CD4-positive, alpha-beta T cell treated with Interleukin-15 for 4 hours (primary cell): ENCODE data around the gene ATP11A.

Experiments used
- DNase-seq: peaks from one replicate; pipeline ENCODE4 v3.0.0-alpha.2; 2020; ENCODE audit warnings: low spot score

The ATP11A gene

GRCh38 chr13:112907871-112908331 is 218.1 kb downstream of the ATP11A start:
- no peak for DNase-seq

- DNase-seq, result no peak
Observed at GRCh38 chr13:112908342-112908741, 218.5 kb downstream of the ATP11A start.

GRCh38 chr13:112910016-112910415 is 220.2 kb downstream of the ATP11A start:
- DNase-seq, result no peak

- DNase-seq, result no peak
Observed at GRCh38 chr13:112910616-112911280, 220.9 kb downstream of the ATP11A start.

DNA sequence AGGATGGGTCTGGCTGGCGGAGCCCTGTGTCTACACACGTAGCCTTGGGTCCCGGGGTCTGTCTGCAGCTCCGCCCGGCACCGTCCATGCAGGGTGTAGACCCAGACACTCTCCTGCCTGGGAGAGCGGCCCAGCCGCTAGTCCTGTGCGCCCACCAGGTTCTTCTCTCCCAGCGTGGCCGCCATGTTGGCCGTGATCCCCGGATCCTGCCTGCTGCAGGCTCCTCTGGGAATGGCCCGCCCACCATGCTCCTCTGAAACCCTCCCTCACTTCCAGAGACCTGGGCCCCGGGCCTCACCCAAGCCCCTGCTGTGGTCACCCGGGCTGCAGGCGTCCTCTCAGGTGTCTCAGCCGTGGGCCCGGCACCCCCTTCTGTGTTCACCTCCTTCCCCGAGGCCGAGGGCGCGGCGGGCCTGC is 221.5 kb downstream of the ATP11A start:
- no peak for DNase-seq

- DNase-seq, result no peak
Observed at GRCh38 chr13:112911883-112912282, 222.0 kb downstream of the ATP11A start.

DNA sequence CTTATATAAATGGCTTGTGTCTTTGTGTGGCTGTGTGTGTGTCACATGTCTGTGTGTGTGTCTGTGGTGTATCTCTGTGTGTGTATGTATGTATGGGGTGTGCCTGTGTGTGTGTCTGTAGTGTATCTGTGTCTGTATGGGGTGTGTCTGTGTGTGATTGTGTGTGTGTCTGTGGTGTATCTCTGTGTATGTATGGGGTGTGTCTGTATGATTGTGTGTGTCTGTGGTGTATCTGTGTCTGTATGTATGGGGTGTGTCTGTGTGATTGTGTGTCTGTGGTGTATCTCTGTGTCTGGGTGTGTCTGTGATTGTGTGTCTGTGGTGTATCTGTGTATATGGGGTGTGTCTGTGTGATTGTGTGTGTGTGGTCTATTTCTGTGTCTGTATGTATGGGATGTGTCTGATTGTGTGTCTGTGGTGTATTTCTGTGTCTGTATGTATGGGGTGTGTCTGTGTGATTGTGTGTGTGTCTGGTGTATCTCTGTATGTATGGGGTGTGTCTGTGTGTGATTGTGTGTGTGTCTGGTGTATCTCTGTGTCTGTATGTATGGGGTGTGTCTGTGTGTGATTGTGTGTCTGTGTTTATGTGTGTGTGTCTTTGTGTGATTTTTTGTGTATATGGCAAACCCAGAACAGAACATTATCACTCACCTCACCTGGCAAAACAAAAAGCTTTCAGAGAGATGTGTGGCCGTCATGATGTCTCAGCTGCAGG is 223.0 kb downstream of the ATP11A start:
- no peak for DNase-seq

DNA sequence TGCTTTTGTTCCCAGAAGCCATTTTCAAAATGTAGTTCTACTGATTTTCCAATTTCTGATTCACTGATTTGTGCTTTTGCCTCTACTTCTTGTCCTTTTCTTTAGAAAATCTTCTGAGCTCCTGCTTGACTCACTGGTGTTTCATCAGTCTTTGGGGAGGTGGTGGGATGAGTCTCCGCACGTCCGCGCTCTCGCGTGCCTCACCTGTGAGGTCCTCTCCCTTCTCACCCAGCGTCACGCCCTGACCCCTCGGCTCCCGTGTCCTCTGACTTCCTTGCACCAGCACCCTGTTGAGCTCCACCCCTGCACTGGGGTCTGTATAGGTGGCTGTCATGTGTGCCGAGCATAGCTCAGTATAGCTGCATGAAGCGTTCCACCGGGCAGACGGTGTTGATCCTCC is 226.5 kb downstream of the ATP11A start:
- no peak for DNase-seq

GRCh38 chr13:112917056-112917664 is 227.3 kb downstream of the ATP11A start:
- DNase-seq, result no peak

- no peak for DNase-seq
Observed at GRCh38 chr13:112917737-112918136, 227.9 kb downstream of the ATP11A start.

- no peak for DNase-seq
Observed at GRCh38 chr13:112918266-112918665, 228.4 kb downstream of the ATP11A start.

DNA sequence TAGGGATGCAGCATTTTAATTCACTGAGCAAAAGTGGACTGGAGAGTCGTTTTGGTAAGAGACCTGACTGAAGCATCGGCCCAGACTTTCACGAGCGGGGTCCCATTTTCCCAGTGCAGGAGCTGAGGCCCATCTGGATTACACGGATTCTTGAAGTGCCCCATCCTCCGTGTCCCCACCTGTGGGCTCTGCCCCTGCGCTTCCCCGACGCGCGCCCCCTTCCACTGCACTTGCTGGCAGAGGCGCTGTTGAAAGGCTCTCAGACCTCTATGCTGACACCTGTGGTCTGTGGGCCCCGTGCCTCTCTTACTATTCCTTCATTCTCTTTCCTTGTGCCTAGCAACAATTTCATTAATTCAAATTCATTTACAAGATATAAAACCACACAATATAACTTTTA is 228.9 kb downstream of the ATP11A start:
- DNase-seq, result no peak

GRCh38 chr13:112923962-112924361 is 234.1 kb downstream of the ATP11A start:
- DNase-seq, result no peak

- no peak for DNase-seq
Observed at GRCh38 chr13:112924365-112924764, 234.5 kb downstream of the ATP11A start.

GRCh38 chr13:112926003-112926402 is 236.2 kb downstream of the ATP11A start:
- DNase-seq, result no peak

DNA sequence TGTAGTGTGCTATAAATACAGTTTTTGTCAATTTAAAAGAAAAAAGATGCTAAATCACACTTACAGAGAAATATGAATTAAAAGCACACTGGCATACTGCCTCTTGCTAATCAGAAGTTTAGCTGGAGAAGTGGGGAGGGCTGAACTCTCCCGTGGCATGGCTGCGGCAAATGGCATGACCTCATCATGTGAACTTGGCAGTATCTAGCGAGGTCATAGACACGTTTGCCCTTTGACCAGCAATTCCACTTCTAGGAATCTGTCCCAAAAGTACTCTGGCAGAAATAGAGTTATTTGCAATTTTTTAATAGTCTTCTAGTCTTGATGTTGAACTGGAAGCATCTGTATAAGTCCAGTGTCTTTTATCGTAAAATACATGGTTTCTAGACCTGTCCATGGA is 237.2 kb downstream of the ATP11A start:
- no peak for DNase-seq

GRCh38 chr13:112928020-112928971 is 238.5 kb downstream of the ATP11A start:
- DNase-seq, result no peak

DNA sequence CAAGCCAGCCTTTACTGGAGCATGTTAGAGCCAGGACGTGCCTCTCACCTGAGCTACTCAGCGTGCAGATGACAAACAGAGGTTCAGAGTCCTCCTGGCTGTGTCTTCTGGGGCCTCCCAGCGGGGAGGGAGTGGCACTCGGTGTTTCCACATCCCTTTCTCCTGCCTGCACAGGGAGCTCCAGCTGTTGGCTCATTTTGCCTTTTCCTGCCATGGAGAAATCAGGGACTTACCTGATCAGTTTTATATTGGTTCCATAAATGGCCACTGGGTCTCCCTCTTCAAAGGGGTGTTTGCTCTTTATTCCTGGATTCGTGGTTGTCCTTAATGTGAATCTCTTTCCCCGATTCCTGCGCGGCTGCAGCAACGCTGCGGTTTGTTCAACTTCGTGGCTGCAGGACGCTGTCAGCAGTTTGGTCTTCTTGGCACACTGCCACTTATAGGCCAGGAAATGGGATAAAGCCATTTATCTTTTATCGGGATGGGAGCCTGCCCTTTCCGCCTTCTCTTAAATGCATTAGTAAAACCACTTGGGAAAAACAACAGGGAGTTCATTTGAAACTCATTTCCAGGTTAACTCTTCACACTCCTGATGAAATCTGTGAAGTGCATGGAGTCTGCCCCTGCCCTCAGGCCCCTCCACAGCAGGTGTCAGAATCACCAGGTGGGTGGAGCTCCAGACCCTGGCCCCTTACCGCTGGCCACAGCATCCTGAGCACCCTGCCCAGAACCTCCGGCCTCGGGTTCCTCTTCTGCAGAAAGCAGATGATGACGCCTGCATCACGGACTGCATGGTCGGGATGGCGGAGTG is 239.3 kb downstream of the ATP11A start:
- no peak for DNase-seq

DNA sequence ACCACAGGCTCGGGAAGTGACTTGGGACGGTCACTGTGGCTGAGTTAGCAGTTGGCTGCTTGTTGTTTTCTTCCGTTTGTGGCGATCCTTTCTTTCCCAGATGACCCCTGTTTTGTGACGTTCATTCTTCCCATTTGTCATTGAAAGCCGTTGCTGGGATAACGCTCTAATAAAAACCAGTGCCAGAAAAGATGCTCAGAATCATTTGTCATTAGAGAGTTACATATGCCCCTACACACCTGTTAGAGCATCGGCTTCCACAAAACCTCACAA is 239.9 kb downstream of the ATP11A start:
- no peak for DNase-seq

DNA sequence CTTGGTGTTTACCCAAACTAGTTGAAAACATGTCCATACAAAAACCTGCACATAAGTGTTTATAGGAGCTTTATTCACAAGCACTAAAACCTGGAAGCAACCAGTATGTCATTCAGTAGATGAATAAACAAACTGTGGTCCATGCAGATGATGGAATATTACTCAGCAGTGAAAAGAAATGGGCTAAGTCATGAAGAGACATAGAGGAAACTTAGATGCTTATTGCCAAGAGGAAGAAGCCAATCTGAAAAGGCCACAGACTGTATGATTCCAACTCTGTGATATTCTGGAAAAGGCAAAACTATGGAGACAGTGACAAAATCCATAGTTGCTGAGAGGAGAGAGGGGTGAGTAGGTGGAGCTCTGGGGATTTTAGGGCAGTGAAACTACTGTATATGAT is 240.4 kb downstream of the ATP11A start:
- no peak for DNase-seq
